ENCODE measurements around the gene SRP72. TPM values are rescaled to one million over a fixed set of nuclear protein-coding genes. Genes with fewer than 3 reads are reported as not detected.
A peak's percentile ranks its signal among the peaks of the same experiment; 100 is the strongest.

The SRP72 gene
- total RNA-seq, 1 donor from 2014 or later: 43.4 TPM

DNA sequence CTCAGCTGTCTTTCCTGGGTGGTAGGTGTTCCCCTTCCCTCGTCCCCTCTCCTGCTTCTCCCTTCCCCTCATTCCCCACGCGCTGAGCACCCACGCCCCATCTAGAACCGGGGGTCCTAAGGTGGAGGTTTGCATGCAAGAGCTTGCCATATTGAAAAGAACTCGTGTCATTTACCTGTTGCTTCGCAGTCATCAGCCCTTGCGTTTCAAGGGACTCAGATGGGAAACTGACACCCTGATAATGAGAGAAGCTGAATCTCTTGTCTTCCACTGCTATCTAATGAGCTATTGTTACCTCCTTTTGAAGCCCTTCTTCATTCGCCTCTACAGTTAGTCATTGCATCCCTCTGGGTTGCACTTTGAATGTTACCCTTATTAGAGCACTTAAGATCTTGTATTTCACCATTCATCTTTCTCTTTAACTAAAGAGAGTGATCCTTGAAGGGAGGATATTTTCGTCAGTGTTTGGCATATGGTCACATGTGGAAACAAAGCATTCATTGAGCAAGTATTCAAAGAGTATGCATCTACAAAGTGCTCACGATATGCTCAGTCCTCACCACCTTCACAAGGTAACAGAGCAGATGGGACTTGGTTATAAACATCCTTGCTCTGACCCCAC is 63.8 kb downstream of the SRP72 start:
- no peak for DNase-seq (ENCODE audit: low spot score)
- intact Hi-C loops (cut with DNase I): loop anchor here (5.0 kb wide), 1 partner anchor 94 kb away; the partner anchor contains the start of genes PAICS and PPAT

DNA sequence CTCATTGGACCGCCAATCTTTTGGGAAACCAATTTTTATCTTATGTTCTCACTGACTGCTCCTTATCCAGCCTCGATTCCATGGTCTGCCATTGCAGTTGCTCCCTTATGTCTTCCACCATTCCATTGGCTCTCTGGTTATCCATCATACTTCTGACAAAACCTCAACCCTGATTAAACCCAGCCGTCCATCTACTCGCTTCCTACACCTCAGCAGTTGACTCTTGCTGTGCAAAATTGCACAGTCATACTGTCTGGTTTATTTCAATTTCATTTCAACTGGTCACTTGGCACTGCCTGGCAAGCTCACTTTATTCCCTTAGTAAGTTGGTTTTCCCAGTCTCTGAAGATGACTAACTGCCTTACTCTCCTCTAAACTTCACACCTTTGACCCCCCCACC is 64.4 kb downstream of the SRP72 start:
- DNase-seq (ENCODE audit: low spot score): no peak
- intact Hi-C loops (cut with DNase I): loop anchor here (5.0 kb wide), 1 partner anchor 95 kb away; the partner anchor contains the start of genes PAICS and PPAT

GRCh38 chr4:56532239-56532638 is 64.8 kb downstream of the SRP72 start:
- intact Hi-C loops (cut with DNase I): loop anchor here (5.0 kb wide), 1 partner anchor 95 kb away; the partner anchor contains the start of genes PAICS and PPAT
- no peak for DNase-seq (ENCODE audit: low spot score)

- intact Hi-C loops (cut with DNase I): no loop called here
- DNase-seq (ENCODE audit: low spot score): no peak
These were observed 68.5 kb downstream of the SRP72 start for GRCh38 chr4:56535915-56536314.

DNA sequence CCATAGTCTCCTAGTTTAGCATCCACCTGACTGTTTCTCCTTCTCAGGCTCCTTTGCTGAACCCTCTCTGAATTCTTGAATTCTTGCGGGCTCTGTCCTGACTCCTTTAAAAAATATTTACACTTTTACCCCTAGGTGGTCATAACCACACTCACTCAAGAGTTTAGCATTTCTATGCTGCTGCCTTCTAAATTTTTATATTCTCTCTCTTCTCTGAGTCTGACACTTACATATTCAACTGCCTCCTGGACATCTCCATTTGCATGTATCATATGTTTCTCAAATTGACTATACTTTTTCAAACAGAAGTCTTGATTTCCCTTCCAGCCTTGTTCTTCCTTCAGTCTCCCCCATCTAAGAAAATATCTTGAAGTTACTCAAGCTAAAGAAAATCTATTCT is 69.7 kb downstream of the SRP72 start:
- intact Hi-C loops (cut with DNase I): no loop called here
- no peak for DNase-seq (ENCODE audit: low spot score)

DNA sequence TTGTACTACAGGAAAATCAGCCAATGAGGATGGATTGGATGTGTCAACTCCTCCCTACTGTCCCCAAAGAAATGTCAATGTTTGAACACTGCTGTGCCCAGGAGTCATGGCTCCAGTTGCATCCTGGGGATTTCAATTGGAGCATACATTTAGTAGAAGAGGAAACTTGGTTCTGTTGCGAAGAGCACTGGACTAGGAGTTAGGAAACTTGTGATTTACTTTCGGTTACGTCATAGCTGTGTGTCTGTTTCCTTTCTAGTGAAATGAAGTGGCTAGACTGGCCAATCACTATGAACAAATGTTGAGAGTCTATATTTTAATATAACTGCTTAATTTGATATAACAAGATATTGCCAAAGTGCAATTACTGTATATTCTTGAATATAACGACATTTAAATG is 73.4 kb downstream of the SRP72 start:
- intact Hi-C loops (cut with DNase I): no loop called here
- no peak for DNase-seq (ENCODE audit: low spot score)

DNA sequence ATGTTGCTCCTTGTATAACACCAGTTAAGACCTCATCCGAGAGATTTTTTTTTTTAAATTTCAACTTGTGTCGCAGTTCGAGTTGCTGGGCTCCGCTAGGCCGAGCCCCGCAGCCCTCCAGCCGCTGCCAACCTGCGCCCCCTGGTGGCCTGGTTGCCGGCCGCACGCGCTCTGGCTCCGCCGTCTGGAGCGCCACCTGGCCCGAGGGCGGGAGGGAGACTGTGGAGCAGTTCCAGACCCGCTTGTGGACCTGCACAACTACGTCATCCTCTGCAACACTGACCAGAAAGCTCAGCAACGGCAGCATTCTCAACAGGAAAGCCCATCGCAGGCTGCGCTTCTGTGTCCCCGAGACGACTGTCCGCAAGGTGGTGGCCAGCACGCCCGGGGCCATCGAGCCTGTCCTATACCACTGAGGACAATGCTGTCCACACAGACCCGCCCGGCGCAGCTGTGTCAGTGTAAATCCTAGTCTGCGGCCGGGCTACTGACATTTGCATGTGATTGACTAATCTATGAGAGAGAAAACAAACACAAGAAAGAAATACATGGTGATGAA is 77.2 kb downstream of the SRP72 start:
- DNase-seq (ENCODE audit: low spot score): peak; percentile 93
- intact Hi-C loops (cut with DNase I): no loop called here

- intact Hi-C loops (cut with DNase I): no loop called here
- no peak for DNase-seq (ENCODE audit: low spot score)
These were observed 83.2 kb downstream of the SRP72 start for GRCh38 chr4:56550642-56551041.

GRCh38 chr4:56551516-56551915 is 84.1 kb downstream of the SRP72 start:
- intact Hi-C loops (cut with DNase I): no loop called here

GRCh38 chr4:56552273-56552672 is 84.9 kb downstream of the SRP72 start:
- DNase-seq (ENCODE audit: low spot score): no peak
- intact Hi-C loops (cut with DNase I): no loop called here

More at GRCh38 chr4:56551516-56551915, 84.1 kb downstream of the SRP72 start:
- no peak for DNase-seq (ENCODE audit: low spot score)

Other genes starting within 250 kb of the SRP72 start
- gene AASDH, start 80.1 kb upstream of the SRP72 start, total RNA-seq: 8.1 TPM
- gene PPAT, start 32.0 kb upstream of the SRP72 start, total RNA-seq: 2.3 TPM
- 27.1 TPM for gene PAICS, start 31.4 kb upstream of the SRP72 start, total RNA-seq
- not detected for gene ARL9, start 38.2 kb downstream of the SRP72 start, total RNA-seq
- gene HOPX, start 213.7 kb downstream of the SRP72 start, total RNA-seq: 5.2 TPM